Measurements from ENCODE around the gene GMNC. TPM values are rescaled to one million over a fixed set of nuclear protein-coding genes. Genes with fewer than 3 reads are reported as not detected.
A peak's percentile ranks its signal among the peaks of the same experiment; 100 is the strongest.

Gene GMNC
- polyA plus RNA-seq, 1 donor (not counting 4 experiments of a cell fraction or from before 2014, with no cell fraction given): not detected

- no peak overlapping the region for H3K4me2 ChIP-seq (ENCODE audit: control insufficient read depth, extremely low read depth, insufficient read depth, low read depth, low read length)
- no peak overlapping the region for H3K4me3 ChIP-seq (ENCODE audit: control insufficient read depth in 2 of 3, extremely low read depth in 1 of 3, insufficient read depth in 2 of 3, low read depth in 1 of 3, low read length in 3 of 3)
- no peaks in the 10 kb centered on the region for H3K9me3 ChIP-seq (ENCODE audit: control insufficient read depth, low read depth, low read length)
- DNase-seq (ENCODE audit: low read depth, low spot score) (no peak), FAIRE-seq (no peak)
- no peak for TF ChIP-seq EZH2 (IDR thresholded peaks at IDR 0.05; ENCODE audit: low read length)
- no peak for TF ChIP-seq CTCF (optimal IDR thresholded peaks at IDR 0.05 in 1 of 3, IDR thresholded peaks at IDR 0.05 in 1 of 3, conservative IDR thresholded peaks at IDR 0.05 in 1 of 3; ENCODE audit: extremely low read depth in 1 of 3, insufficient read depth in 2 of 3, low read length in 3 of 3)
- H3K36me3 ChIP-seq (ENCODE audit: control insufficient read depth in 2 of 2, extremely low read depth in 1 of 2, insufficient read depth in 2 of 2, low read length in 2 of 2): no peaks in the 10 kb centered on the region
- H3K4me1 ChIP-seq (ENCODE audit: control insufficient read depth, extremely low read depth, insufficient read depth, low read length): no peaks in the 10 kb centered on the region
- no peaks in the 10 kb centered on the region for H3K9me1 ChIP-seq (ENCODE audit: control insufficient read depth, extremely low read depth, insufficient read depth, low read length)
- no peaks in the 10 kb centered on the region for H3K79me2 ChIP-seq (ENCODE audit: control insufficient read depth, insufficient read depth, low read length)
- H3K27ac ChIP-seq (ENCODE audit: control insufficient read depth, insufficient read depth, low read length): no peak overlapping the region
- no peaks in the 10 kb centered on the region for H4K20me1 ChIP-seq (ENCODE audit: control insufficient read depth, extremely low read depth, insufficient read depth, low read length)
- dilution Hi-C loops (cut with MboI; ENCODE audit: extremely low pct_ligation_motif_present, low sequenced_read_pairs): no loop called here
- H2AFZ ChIP-seq (ENCODE audit: control insufficient read depth, low read length): no peak overlapping the region
- H3K9ac ChIP-seq (ENCODE audit: control insufficient read depth, extremely low read depth, insufficient read depth, low read length): no peak overlapping the region
- H3K27me3 ChIP-seq (ENCODE audit: control insufficient read depth, extremely low read depth, insufficient read depth, low read length): no peaks in the 10 kb centered on the region
Observed at GRCh38 chr3:190902292-190902691, 39.8 kb upstream of the GMNC start.

- Histone ChIP-seq H3K4me1 (ENCODE audit: control insufficient read depth, extremely low read depth, insufficient read depth, low read length) (peaks cover 2% of the 10 kb centered on the region), H3K4me2 (ENCODE audit: control insufficient read depth, extremely low read depth, insufficient read depth, low read depth, low read length) (peak overlapping the region; percentile 19), H3K36me3 (ENCODE audit: control insufficient read depth in 2 of 2, extremely low read depth in 1 of 2, insufficient read depth in 2 of 2, low read length in 2 of 2) (no peaks in the 10 kb centered on the region), H4K20me1 (ENCODE audit: control insufficient read depth, extremely low read depth, insufficient read depth, low read length) (no peaks in the 10 kb centered on the region), H3K79me2 (ENCODE audit: control insufficient read depth, insufficient read depth, low read length) (no peaks in the 10 kb centered on the region), H3K9me3 (ENCODE audit: control insufficient read depth, low read depth, low read length) (no peaks in the 10 kb centered on the region), H3K27me3 (ENCODE audit: control insufficient read depth, extremely low read depth, insufficient read depth, low read length) (no peaks in the 10 kb centered on the region), H3K4me3 (ENCODE audit: control insufficient read depth in 2 of 3, extremely low read depth in 1 of 3, insufficient read depth in 2 of 3, low read depth in 1 of 3, low read length in 3 of 3) (no peak overlapping the region), H3K9me1 (ENCODE audit: control insufficient read depth, extremely low read depth, insufficient read depth, low read length) (no peaks in the 10 kb centered on the region), H2AFZ (ENCODE audit: control insufficient read depth, low read length) (peak overlapping the region; percentile 14), H3K27ac (ENCODE audit: control insufficient read depth, insufficient read depth, low read length) (no peak overlapping the region), H3K9ac (ENCODE audit: control insufficient read depth, extremely low read depth, insufficient read depth, low read length) (no peak overlapping the region)
- dilution Hi-C loops (cut with MboI; ENCODE audit: extremely low pct_ligation_motif_present, low sequenced_read_pairs): no loop called here
- TF ChIP-seq EZH2 (IDR thresholded peaks at IDR 0.05; ENCODE audit: low read length) (no peak), CTCF (optimal IDR thresholded peaks at IDR 0.05 in 1 of 3, IDR thresholded peaks at IDR 0.05 in 1 of 3, conservative IDR thresholded peaks at IDR 0.05 in 1 of 3; ENCODE audit: extremely low read depth in 1 of 3, insufficient read depth in 2 of 3, low read length in 3 of 3) (peak in 1 of 3 experiments; percentile 35)
- DNase-seq (ENCODE audit: low read depth, low spot score) (no peak), FAIRE-seq (no peak)
Observed at GRCh38 chr3:190892395-190892902, 30.0 kb upstream of the GMNC start.
